H1 (cell line): Measurements from ENCODE around the gene SEPTIN1.

Experiments
- BCL11A ChIP-seq, 2 experiments: IDR thresholded peaks; one replicate each; pipeline ENCODE4 v1.6.1; 2011; ENCODE audit warnings: low read depth in 2 of 2, low read length in 2 of 2, mild to moderate bottlenecking in 2 of 2
- GABPA ChIP-seq: IDR thresholded peaks from 2 replicates; pipeline ENCODE4 v1.6.1; 2011; ENCODE audit warnings: mild to moderate bottlenecking, low read length, moderate library complexity, borderline replicate concordance; ENCODE audit not compliant: insufficient read depth
- POLR2A ChIP-seq, 2 experiments: IDR thresholded peaks; 1 replicate in 1 of 2; 2 replicates in 1 of 2; pipeline ENCODE4 v1.6.1; 2011; ENCODE audit warnings: low read depth in 2 of 2, low read length in 2 of 2, mild to moderate bottlenecking in 2 of 2; ENCODE audit errors: control extremely low read depth in 1 of 2

- TF ChIP-seq POLR2A (IDR thresholded peaks at IDR 0.05; ENCODE audit: control extremely low read depth in 1 of 2, low read depth in 2 of 2, low read length in 2 of 2): no peak
- no peak for TF ChIP-seq GABPA
- TF ChIP-seq BCL11A (IDR thresholded peaks at IDR 0.05; ENCODE audit: low read depth in 2 of 2, low read length in 2 of 2): no peak
Observed at GRCh38 chr16:30428055-30428454, 45.7 kb upstream of the SEPTIN1 start.
